ENCODE measurements around the gene NOL9. TPM values are rescaled to one million over a fixed set of nuclear protein-coding genes. Genes with fewer than 3 reads are reported as not detected.
A peak's percentile ranks its signal among the peaks of the same experiment; 100 is the strongest.

The NOL9 gene
- total and polyA plus RNA-seq, 4 donors, result 3.4 to 29.4 (median 16.7) TPM

GRCh38 chr1:6554907-6555778, 830 bp upstream of the NOL9 start, which contains the start of gene TAS1R1:
TAS1R1 (plus strand) TSS chr1:6555307; CDS start chr1:6555374, 67 bp downstream.
- peak; percentile 19 to 33 (median 29) for DNase-seq
- peak; percentile 4 for ATAC-seq (ENCODE audit: insufficient read depth, low FRiP score)
- WGBS, 2 donors, result 76 to 77% methylated on average over 19 of the region's 19 CpGs

GRCh38 chr1:6547301-6547700, 7.0 kb downstream of the NOL9 start:
- 67 to 71% methylated on average over 4 of the region's 4 CpGs for WGBS, 2 donors
- Histone ChIP-seq H3K27ac (ENCODE audit: low read depth in 1 of 2, low read length in 1 of 2) (peak overlapping the region in 1 of 2 donors; percentile 11), H3K9me3 (ENCODE audit: control insufficient read depth in 4 of 4, insufficient read depth in 3 of 4, low read length in 3 of 4) (no peaks in the 10 kb centered on the region), H3K4me3 (no peak overlapping the region), H3K9ac (ENCODE audit: insufficient read depth in 1 of 2, low read length in 2 of 2) (no peak overlapping the region), H3K36me3 (ENCODE audit: control insufficient read depth in 4 of 4, insufficient read depth in 4 of 4, low read length in 4 of 4) (peaks cover 17 to 44% (median 28%) of the 10 kb centered on the region in 4 donors), H3K27me3 (ENCODE audit: control insufficient read depth in 3 of 3, insufficient read depth in 3 of 3, low read length in 2 of 3) (no peaks in the 10 kb centered on the region), H3K4me1 (ENCODE audit: control insufficient read depth in 5 of 5, insufficient read depth in 5 of 5, low read length in 5 of 5) (peaks cover 0 to 1% (median 0%) of the 10 kb centered on the region in 5 donors)
- ATAC-seq (ENCODE audit: insufficient read depth, low FRiP score) (no peak), DNase-seq (no peak)
- TF ChIP-seq CTCF (IDR thresholded peaks at IDR 0.05; ENCODE audit: control extremely low read depth, extremely low read depth), result no peak

More at GRCh38 chr1:6554907-6555778, 830 bp upstream of the NOL9 start, which contains the start of gene TAS1R1:
- Histone ChIP-seq H3K36me3 (ENCODE audit: control insufficient read depth in 4 of 4, insufficient read depth in 4 of 4, low read length in 4 of 4) (peaks cover 0 to 6% (median 4%) of the 10 kb centered on the region in 4 donors), H3K27ac (ENCODE audit: low read depth in 1 of 2, low read length in 1 of 2) (peak within 1 kb of the TSS; percentile 81 to 87), H3K9me3 (ENCODE audit: control insufficient read depth in 4 of 4, insufficient read depth in 3 of 4, low read length in 3 of 4) (no peaks in the 10 kb centered on the region), H3K9ac (ENCODE audit: insufficient read depth in 1 of 2, low read length in 2 of 2) (peak within 1 kb of the TSS; percentile 60 to 65), H3K4me1 (ENCODE audit: control insufficient read depth in 5 of 5, insufficient read depth in 5 of 5, low read length in 5 of 5) (peaks cover 4 to 13% (median 5%) of the 10 kb centered on the region in 5 donors), H3K4me3 (peak within 1 kb of the TSS; percentile 98), H3K27me3 (ENCODE audit: control insufficient read depth in 3 of 3, insufficient read depth in 3 of 3, low read length in 2 of 3) (no peaks in the 10 kb centered on the region)
- TF ChIP-seq CTCF (IDR thresholded peaks at IDR 0.05; ENCODE audit: control extremely low read depth, extremely low read depth), result no peak

- Histone ChIP-seq H3K9ac (ENCODE audit: insufficient read depth in 1 of 2, low read length in 2 of 2) (no peak overlapping the region), H3K36me3 (ENCODE audit: control insufficient read depth in 4 of 4, insufficient read depth in 4 of 4, low read length in 4 of 4) (peaks cover 17 to 44% (median 29%) of the 10 kb centered on the region in 4 donors), H3K4me1 (ENCODE audit: control insufficient read depth in 5 of 5, insufficient read depth in 5 of 5, low read length in 5 of 5) (peaks cover 0 to 1% (median 0%) of the 10 kb centered on the region in 5 donors), H3K27ac (ENCODE audit: low read depth in 1 of 2, low read length in 1 of 2) (peak overlapping the region; percentile 1 to 6), H3K9me3 (ENCODE audit: control insufficient read depth in 4 of 4, insufficient read depth in 3 of 4, low read length in 3 of 4) (no peaks in the 10 kb centered on the region), H3K4me3 (no peak overlapping the region), H3K27me3 (ENCODE audit: control insufficient read depth in 3 of 3, insufficient read depth in 3 of 3, low read length in 2 of 3) (no peaks in the 10 kb centered on the region)
- WGBS, 2 donors, result 61 to 68% methylated on average over 5 of the region's 5 CpGs
- TF ChIP-seq CTCF (IDR thresholded peaks at IDR 0.05; ENCODE audit: control extremely low read depth, extremely low read depth), result no peak
- no peak for ATAC-seq (ENCODE audit: insufficient read depth, low FRiP score)
- peak in 1 of 3 donors; percentile 6 for DNase-seq
These were observed 8.0 kb downstream of the NOL9 start for GRCh38 chr1:6546326-6546725.

Measured in lung (tissue), 12 donors.